HG02798 (cell line): ENCODE measurements around the gene C4BPA.

Source experiments
- ATAC-seq: cut with Tn5 transposase; IDR thresholded peaks from one replicate; pipeline ENCODE4 v1.9.1; 2021; ENCODE audit warnings: mild to moderate bottlenecking; ENCODE audit not compliant: unreplicated experiment, poor library complexity

C4BPA gene

DNA sequence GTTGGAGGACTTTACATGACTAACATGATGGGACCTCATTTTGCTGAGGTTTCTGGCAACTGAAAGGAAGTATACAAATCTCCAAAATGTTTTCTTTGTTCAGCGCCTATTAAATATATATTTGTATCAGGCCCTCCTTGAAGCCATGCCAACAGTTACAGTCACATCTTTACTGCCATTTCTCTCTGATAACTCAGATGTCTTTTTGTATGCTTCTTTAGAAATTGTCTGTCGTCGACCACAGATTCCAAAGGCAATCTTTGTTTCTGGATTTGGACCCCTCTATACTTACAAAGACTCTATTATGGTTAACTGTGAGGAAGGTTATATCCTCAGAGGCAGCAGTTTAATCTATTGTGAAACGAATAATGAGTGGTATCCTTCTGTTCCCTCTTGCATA lies 69.4 kb downstream of the C4BPA start:
- no peak for ATAC-seq

GRCh38 chr1:207174913-207175312 lies 70.9 kb downstream of the C4BPA start:
- no peak for ATAC-seq

- ATAC-seq, result no peak
These were observed 75.0 kb downstream of the C4BPA start for GRCh38 chr1:207179036-207179435.

DNA sequence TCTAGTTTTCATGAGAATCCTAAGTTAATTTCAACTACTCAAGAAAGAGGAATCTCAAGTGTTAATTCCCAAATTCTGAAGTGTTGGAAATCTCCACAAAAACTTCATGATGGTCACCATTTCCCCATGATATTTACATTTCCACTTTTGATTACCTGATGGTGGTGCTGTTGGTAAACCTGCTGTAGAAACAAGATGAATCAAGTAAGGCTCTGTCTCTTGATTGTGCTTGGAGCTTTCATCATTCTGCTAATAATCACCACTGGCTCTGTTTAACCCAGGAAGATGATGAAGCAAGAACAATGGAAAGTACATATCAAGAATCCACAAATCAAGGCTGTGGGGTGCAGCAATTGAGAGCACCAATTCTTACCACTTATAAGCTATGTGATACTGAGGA lies 77.8 kb downstream of the C4BPA start:
- ATAC-seq, result no peak

DNA sequence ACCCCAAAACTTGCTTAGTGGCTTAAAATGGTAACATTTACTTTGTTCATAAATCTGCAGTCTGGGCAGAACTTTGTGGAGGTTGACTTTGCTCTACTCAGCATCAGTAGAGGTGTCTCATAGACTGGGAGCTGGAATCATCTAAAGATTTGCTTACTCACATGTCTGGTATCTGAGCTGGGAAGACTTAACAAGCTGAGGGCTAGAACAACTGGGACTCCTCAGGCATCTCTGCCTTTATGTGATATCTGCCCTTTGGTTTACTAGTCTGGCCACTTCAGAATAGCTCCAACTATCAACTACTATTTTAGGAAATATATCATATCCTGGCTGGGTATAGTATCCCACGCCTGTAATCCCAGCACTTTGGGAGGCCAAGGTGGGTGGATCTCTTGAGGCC lies 82.5 kb downstream of the C4BPA start:
- ATAC-seq, result no peak

GRCh38 chr1:207188901-207189300 lies 84.9 kb downstream of the C4BPA start:
- no peak for ATAC-seq

DNA sequence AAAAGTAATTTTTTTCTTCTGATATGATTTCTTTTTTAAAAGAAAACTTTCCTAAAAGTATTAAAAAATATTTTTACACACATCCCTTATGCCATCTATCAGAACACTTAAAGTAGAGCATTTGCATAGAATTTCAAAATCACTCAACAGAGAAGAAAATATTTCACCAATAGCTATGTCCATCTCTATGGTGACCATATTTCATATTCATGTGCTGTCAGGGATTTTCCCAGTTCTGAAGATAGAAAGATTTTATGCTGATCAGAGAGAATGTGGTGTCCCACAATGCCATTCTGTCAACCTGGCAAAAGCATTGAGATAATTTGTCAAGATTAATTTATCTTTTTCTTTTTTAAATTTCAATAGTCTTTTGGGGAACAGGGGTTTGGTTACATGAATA lies 87.0 kb downstream of the C4BPA start:
- ATAC-seq, result no peak

- ATAC-seq, result no peak
These were observed 87.7 kb downstream of the C4BPA start for GRCh38 chr1:207191776-207192175.

- ATAC-seq, result no peak
These were observed 90.2 kb downstream of the C4BPA start for GRCh38 chr1:207194197-207194596.
